ENCODE measurements around the gene CCDC74A.
"Not testable (repeated sequence)": the region's sequence is repeated elsewhere in the genome, so short reads cannot be mapped to it uniquely, and the experiment has no call there.

Gene CCDC74A

GRCh38 chr2:131527131-131528001 is at the start of gene CCDC74A:
CCDC74A (plus strand) TSS chr2:131527888; CDS start chr2:131527971, 83 bp downstream.
- FAIRE-seq = not testable (repeated sequence)

DNA sequence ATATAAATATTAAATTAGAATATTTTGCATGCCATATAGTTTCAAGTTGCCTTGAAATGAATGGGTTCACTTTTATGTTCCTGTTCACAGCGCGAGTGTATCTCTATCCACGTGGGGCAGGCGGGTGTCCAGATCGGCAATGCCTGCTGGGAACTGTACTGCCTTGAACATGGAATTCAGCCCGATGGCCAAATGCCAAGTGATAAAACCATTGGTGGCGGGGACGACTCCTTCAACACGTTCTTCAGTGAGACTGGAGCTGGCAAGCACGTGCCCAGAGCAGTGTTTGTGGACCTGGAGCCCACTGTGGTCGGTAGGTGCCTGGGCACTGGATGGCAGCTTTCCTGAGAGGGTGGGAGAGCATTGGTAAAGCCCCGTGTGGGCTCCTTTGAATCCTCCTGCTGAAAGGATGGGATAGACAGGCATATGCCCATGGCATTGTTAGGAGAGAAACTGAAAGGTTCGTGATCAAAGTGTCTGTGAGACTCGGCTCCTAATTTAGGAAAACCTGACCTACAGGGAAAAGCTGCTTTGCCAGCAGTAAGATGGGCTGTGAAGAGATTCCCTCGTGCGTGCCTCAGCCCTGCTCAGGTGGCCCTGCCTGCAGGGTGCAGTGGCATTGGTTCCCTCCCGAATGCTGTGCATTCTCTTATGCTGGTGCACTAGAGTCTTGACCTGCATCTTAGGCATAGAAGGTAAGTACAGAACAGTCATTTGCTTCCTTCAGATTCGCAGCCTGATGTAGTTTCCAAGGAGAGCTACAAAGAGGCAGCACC is 49.4 kb upstream of the CCDC74A start:
- not testable (repeated sequence) for FAIRE-seq

- not testable (repeated sequence) for FAIRE-seq
These were observed 48.7 kb upstream of the CCDC74A start for GRCh38 chr2:131478850-131479461.

DNA sequence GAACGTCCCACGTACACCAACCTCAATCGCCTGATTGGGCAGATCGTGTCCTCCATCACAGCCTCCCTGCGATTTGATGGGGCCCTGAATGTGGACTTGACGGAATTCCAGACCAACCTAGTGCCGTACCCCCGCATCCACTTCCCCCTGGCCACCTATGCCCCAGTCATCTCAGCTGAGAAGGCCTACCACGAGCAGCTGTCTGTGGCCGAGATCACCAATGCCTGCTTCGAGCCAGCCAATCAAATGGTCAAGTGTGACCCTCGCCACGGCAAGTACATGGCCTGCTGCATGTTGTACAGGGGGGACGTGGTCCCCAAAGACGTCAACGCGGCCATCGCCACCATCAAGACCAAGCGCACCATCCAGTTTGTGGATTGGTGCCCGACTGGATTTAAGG is 47.3 kb upstream of the CCDC74A start:
- FAIRE-seq = not testable (repeated sequence)

GRCh38 chr2:131482506-131483155 is 45.1 kb upstream of the CCDC74A start:
- not testable (repeated sequence) for FAIRE-seq

GRCh38 chr2:131483981-131484820 is 43.5 kb upstream of the CCDC74A start:
- not testable (repeated sequence) for FAIRE-seq

GRCh38 chr2:131484906-131485460 is 42.7 kb upstream of the CCDC74A start:
- not testable (repeated sequence) for FAIRE-seq

- FAIRE-seq = not testable (repeated sequence)
These were observed 41.3 kb upstream of the CCDC74A start for GRCh38 chr2:131486201-131486902.

DNA sequence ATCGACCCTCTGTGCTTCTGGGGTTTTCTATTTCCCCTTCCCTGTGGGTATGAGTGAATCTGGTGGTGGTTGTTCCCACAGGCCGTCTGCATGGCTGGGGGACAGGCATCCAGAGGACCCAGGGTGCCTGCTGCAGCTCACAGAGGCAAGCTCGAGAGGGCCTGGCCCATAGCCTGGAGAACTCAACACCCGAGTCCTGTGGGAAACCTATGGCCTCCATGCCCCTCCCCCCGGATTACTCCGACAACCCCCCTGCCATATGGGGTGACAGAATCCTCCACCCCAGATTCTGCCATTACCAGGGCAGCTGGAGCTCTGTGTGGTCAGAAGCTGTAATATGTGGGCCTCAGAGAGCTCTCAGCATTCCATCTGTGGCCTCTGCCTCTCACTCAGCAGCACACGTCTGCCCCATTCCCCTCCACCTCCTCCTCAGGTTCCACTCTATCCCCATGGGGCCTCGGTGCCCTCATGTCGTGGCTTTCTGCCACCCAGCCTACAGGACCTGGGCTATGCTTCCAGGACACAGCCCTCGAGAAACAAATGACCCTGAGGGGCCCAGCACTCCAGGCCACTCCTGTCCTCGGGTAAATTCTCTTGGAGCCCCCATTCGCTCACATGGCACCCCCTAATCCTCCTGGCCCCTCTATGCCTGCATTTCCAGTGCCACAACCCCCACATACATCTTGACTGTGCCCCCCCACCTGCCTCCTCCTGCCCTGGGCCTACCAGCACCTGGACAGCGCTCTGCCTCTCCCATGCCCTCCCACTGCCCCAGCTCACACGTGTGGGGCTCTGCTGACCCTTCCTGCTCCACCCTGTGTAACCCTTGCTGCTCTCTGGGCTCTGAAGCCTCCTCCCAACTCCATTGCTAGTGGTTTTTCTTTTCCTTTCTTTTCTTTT is 39.1 kb upstream of the CCDC74A start:
- FAIRE-seq = no peak

DNA sequence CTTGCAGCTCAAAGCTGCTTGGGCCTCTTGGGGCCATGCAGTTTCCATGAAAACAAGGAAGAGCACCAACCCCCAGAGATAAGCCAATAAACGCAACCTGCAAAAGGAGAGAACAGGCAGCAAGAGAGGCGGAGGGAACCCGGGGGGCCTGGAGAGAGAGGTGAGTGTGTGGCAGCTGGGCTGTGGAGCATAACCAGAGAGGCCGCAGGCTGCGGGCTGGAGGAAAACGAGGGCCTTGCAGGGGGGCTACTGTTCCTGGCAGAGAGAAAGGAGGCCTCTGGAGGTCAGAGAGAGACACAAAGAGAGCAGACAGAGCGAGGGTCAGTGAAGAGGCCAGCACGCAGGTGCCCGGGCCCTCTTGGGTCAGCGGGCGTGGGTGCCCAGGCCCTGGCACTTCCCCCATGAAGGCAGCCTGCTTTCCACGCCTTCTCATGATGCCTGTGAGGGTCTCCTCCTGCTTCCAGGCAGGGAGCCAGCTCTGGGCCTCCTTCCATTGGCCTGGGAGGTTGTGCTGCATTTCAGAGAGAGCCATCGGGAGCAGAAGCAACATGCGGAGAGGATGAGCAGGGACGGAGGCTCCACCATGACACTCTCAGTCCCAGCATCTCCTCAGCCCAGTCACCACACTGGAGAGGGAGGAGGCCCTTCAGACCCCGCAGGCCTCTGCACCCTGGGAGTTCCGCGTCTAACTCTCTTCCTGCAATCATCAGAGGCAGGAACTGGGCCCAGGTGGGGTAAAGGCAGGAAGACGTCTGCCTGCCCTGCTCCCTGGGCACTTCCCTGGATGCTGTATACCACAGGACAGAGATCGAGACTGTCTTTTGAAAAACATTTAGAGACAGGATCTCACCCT is 36.8 kb upstream of the CCDC74A start:
- not testable (repeated sequence) for FAIRE-seq

DNA sequence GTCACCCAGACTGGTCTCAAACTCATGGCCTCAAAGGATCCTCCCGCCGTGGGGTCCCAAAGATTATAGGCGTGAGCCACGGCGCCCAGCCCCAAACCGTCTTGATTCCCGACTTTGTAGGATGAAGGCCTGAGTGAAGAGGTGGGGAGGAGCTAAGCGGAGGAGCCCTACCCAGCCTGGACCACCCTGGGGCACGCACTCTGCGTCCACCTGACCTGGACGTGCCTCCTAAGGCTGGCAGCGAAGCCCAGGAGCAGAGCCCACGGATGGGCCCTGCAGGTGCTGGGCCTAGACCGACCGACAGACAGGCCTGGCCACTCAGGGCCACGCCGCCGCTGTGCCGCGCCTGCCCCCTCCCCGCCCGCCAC is 36.2 kb upstream of the CCDC74A start:
- FAIRE-seq = not testable (repeated sequence)

GRCh38 chr2:131492015-131492417 is 35.7 kb upstream of the CCDC74A start, which contains the start of gene MZT2A:
MZT2A (minus strand) TSS chr2:131492397; CDS start chr2:131492376, 21 bp downstream.
- not testable (repeated sequence) for FAIRE-seq

- FAIRE-seq = no peak
These were observed 35.1 kb upstream of the CCDC74A start for GRCh38 chr2:131492418-131493198.

DNA sequence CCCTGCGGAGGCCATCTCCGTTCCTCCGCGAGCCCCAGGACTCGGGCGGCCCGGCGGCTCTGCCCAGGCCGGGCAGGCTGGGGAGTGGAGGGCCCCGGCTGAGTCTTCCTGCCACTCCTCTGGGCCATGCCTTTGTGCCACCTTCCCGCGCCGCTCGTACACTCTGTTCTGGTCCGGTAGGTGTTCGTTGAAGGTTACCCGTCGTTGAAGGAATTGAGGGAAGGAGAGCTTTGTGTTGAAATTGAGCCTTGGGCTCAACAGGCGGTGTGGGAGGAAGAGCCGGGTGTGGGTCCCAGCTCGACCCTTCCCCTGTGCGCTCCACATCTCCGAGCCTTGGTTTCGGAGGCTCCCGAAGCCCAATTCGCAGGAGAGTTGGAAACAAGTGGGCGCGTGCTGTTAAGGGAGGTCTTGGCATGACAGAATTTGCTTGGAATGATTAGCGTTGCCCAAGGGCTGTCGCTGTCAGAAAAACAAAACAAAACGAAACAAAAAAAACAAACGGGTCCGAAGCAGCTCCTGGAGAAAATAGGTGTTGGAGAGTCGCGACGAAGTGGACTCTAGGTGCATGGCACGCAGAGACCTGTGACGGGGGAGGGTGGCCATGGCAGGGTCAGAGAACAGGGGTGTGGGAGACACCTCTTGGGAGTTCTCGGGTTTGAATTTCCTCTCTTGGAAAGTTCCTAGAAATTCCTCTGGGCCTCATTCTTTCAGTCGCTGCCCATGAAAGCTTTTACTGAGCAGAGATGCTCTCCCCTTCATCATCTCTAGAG is 34.3 kb upstream of the CCDC74A start:
- no peak for FAIRE-seq

GRCh38 chr2:131495506-131495905 is 32.2 kb upstream of the CCDC74A start:
- not testable (repeated sequence) for FAIRE-seq

- FAIRE-seq = not testable (repeated sequence)
These were observed 29.2 kb upstream of the CCDC74A start for GRCh38 chr2:131498321-131498973.

All from A204.1 (cell line).